MG63 (cell line): ENCODE data around the gene TFRC. TPM values are rescaled to one million over a fixed set of nuclear protein-coding genes. Genes with fewer than 3 reads are reported as not detected.
"Not testable (repeated sequence)": the region's sequence is repeated elsewhere in the genome, so short reads cannot be mapped to it uniquely, and the experiment has no call there.

Experiments used
- DNase-seq: peaks from one replicate; pipeline ENCODE4 v3.0.0-alpha.2; 2020
- H3K27me3 ChIP-seq: fragments of 250-450 bp; sonication (Bioruptor Pico); 2 replicates; pipeline ENCODE4 v1.5.1; 2020; ENCODE audit warnings: mild to moderate bottlenecking, moderate library complexity
- H3K36me3 ChIP-seq: fragments of 250-450 bp; sonication (Bioruptor Pico); 2 replicates; pipeline ENCODE4 v1.5.1; 2020; ENCODE audit warnings: mild to moderate bottlenecking, moderate library complexity
- H3K4me3 ChIP-seq: fragments of 250-450 bp; sonication (Bioruptor Pico); 2 replicates; pipeline ENCODE4 v1.5.1; 2020; ENCODE audit warnings: mild to moderate bottlenecking, moderate library complexity
- H3K9me3 ChIP-seq: fragments of 250-450 bp; sonication (Bioruptor Pico); 2 replicates; pipeline ENCODE4 v1.5.1; 2020; ENCODE audit warnings: mild to moderate bottlenecking, moderate library complexity
- total RNA-seq: library from RNA; depleted of rRNA; stranded (reverse); fragments of >200 nt; shearing (Covaris generic); gene quantifications from 2 replicates; pipeline ENCODE4 v1.2.3, GENCODE V29; 2014; ENCODE audit warnings: low replicate concordance; rRNA removed

TFRC gene
- 49.9 and 59.5 TPM in 2 replicates for total RNA-seq

DNA sequence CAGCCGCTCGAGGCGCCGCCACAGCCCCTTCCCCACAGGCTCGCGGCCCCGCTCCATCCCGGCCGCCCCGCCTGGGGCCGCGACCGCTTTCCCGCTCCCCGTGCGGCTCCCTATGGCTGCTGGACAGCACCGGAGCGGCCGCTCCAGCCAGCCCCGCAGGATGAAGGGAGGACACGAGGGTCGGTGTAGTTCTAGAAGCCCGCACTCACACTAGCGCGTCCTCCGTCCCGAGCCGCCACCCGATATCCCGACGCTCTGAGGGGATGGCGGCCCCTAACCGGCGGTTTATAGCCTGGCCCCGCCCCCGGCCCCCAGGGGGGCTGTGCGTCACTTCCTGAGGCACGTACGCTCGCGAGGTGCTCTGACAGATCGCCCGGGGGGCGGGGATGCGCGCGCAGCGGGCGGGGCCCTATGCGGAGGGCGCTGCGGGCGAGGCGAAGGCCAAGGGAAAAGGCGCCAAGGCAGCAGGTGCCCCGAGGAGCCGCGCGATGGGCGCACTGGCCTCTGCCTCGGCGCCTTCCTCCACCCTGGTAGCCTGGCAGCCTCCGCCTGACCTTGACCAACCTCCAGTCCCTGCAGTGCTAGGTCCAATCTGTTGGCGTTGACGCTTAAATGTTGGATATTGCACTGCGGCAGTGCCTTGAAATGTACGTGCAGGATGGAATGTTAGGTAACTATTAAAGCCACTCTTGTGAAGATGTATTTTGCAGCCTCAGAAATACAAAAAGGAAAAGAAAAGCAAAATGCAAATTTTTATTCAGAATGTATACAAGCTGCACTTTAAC, at the start of gene TFRC:
TFRC (minus strand) TSS at position 257 of the 785 bp plus-strand sequence. CDS start 4,991 bp downstream, outside the sequence.
- Histone ChIP-seq H3K9me3 (no peaks in the 10 kb centered on the region), H3K36me3 (peaks cover 8% of the 10 kb centered on the region), H3K4me3 (peak within 1 kb of the TSS; percentile 84), H3K27me3 (no peaks in the 10 kb centered on the region)
- DNase-seq = peak; percentile 96

DNA sequence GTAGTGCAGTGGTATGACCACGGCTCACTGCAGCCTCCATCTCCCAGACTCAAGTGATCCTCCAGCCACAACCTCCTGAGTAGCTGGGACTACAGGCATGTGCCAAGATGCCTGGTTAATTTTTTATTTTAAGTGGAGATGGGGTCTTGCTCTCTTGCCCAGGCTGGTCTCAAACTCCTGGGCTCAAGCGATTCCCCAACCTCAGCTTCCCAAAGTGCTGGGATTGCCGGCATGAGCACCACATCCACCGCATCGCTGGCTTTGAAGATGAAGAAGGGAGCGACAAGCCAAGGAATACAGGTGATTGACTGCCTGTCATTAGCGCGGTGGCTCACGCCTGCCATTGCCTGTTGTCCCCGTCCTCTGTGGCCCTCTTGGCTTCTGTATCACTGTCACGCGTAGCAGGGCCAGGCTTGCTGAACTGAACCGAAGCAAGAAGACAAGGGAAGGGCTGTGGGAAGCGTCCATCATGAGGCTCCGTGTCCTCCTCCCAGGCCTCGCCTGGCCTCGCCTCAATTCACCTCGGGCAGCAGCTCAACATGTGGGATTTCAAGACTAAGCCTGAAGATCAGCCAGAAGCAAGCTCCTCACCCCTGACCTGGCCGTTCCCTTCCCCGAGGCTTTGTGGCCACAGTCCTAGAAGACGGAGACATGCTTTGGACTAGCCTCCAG, 46.4 kb upstream of the TFRC start:
- Histone ChIP-seq H3K27me3 (no peaks in the 10 kb centered on the region), H3K36me3 (no peaks in the 10 kb centered on the region), H3K9me3 (no peaks in the 10 kb centered on the region), H3K4me3 (no peak overlapping the region)
- DNase-seq = no peak

DNA sequence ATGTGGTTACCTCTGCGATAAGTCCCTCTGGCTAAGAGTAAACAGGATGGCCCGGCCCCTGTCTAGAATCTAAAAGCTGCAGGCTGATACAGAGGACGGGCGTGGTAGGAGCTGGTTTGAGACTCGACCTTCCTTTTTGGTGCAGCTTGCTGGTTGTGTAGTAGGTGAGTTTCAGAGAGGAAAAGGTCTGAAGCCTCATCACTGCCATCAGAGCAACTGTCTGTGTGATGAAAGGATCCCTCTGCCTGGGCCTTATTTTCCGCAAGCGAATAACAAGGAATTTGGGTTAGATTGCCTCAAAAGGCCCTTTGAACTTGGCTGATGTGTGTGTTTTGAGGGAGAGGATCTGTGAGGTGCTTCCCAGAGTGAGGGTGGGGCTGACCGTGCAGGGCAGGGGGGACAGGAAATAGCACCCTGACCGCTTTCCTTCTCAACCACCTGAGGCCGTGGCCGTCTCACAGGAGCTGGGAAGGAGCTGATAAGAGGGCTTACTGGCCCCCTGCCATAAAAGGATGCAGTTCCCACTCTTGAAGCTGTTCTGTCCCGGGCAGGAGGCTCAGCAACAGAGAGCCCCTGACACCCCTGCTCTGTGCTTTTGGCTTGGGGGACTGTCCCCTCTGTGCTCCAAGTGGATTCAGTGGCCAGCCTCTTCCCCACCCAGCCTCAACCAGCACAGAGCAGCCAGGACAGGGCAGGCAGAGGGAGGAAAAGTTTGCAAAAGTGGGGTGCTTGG, 45.6 kb upstream of the TFRC start:
- Histone ChIP-seq H3K27me3 (no peaks in the 10 kb centered on the region), H3K36me3 (no peaks in the 10 kb centered on the region), H3K9me3 (no peaks in the 10 kb centered on the region), H3K4me3 (no peak overlapping the region)
- no peak for DNase-seq

DNA sequence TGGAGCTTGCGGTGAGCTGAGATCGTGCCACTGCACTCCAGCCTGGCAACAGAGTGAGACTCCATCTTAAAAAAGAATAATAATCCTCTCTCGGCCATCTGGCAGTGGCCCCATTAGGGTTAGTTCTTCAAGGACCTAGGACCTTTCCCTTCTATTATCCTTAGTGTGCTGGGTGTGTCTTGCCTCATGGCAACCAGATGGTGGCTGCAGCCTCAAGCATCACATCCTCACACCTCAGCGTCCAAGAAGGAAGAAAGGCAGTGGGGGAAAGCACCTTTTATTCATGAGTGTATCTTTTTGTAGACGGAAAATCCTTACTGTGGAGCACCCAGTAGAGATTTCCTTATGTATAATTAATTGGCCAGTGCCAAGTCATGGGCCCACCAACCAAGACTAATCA, 42.7 kb upstream of the TFRC start:
- Histone ChIP-seq H3K36me3 (no peaks in the 10 kb centered on the region), H3K9me3 (no peaks in the 10 kb centered on the region), H3K27me3 (no peaks in the 10 kb centered on the region), H3K4me3 (no peak overlapping the region)
- no peak for DNase-seq

DNA sequence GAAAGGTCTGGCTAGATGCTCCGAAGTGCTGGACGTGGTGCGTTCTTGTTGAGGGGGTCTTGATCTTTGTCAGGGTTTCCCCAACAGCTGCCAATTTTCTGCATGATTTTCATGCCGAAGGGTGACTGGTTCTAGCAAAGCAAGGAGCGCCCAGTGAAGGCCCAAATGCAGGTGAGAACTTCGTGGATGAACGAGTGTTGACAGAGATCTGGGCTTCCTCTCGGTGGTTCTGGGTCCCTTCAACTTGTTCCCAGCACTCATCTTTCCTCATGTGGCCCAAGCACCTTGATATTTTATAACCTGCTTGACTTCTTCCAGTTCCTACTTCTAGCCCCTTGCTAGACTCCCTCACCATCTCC, 40.8 kb upstream of the TFRC start:
- H3K9me3 ChIP-seq = no peaks in the 10 kb centered on the region
- H3K4me3 ChIP-seq = no peak overlapping the region
- H3K27me3 ChIP-seq = no peaks in the 10 kb centered on the region
- no peak for DNase-seq
- no peaks in the 10 kb centered on the region for H3K36me3 ChIP-seq

DNA sequence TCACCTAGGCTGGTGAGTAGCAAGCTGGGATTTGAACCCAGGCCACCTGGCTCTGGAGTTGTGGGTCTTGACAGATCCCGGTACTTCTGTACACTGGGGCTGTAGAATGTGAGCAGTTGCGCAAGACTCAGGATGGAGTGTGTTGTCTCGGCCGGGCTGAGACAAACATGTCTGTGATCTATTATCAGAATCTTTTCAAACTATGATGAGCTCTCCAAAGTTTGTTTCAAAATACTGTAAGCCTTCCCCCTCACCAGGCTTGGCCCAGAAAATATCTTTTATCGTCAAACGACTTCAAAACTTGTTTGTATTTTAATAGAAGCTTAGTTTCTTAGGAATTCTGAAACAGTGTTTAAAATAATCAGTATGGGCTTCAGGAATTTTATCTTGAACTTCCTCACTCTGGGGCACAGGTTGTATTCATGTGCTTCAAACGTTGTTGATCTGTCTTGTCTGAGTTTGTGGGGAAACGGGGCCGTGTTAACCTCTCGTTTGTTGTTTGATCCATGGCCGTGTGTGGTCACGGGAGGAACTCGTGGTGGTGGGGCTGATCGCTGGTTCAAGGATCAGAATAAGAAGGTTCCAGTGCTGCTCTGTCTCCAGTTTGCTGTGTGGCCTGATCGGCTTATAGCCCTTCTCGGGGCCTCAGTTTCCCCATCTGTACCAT, 40.3 kb upstream of the TFRC start:
- no peaks in the 10 kb centered on the region for H3K36me3 ChIP-seq
- no peaks in the 10 kb centered on the region for H3K9me3 ChIP-seq
- no peak for DNase-seq
- H3K4me3 ChIP-seq = no peak overlapping the region
- H3K27me3 ChIP-seq = no peaks in the 10 kb centered on the region

DNA sequence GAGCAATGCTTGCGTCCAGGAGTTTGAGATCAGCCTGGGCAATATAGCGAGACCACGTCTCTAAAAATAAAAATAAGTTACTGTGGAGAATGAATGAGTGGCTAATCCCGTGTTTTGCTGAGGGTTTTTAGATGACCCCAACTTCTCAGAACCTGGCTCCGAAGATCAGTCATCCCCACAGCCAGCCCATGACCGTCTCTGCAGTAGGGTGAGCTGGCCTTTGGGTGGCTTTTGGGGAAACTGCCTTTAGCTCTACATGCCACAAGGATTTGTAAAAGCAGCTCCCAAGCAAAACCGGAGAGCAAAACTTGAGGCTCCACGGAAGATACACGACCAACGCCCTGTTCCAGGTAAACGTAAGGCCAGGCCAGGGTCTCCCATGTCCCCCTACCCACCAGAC, 39.2 kb upstream of the TFRC start:
- no peak for DNase-seq
- H3K27me3 ChIP-seq = no peaks in the 10 kb centered on the region
- H3K9me3 ChIP-seq = no peaks in the 10 kb centered on the region
- no peaks in the 10 kb centered on the region for H3K36me3 ChIP-seq
- no peak overlapping the region for H3K4me3 ChIP-seq

DNA sequence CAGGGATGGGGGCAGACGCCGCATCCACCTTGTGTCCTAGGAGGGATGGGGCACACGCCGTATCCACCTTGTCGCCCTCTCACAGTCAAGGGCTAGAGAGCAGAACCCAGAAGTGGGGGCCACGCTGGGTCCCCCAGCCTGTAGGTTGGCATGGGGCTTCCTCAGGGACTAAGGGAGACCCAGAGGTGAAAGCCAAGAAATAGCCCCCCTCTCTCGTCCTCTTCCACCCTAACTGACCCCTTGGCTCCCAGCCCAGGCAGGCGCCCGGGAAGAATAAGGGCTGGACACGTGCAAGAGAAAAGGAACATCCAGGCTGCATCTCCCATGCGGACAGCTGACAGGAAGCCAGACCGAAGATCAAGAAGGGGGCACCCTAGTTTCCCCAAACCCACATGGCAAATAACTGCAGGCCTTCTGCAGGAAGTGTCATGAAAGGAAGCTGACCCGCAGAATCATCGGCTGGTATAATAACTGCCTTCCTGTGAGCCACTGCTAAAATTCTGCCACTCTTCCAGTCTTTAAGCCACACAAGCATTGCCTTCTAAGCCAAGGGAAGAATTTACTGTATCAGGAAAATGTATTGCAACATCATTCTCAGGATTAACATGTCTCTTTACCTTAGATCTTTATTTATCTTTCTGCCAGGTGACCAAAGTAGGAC, 38.5 kb upstream of the TFRC start:
- no peak for DNase-seq
- no peaks in the 10 kb centered on the region for H3K36me3 ChIP-seq
- no peaks in the 10 kb centered on the region for H3K27me3 ChIP-seq
- H3K4me3 ChIP-seq = no peak overlapping the region
- H3K9me3 ChIP-seq = no peaks in the 10 kb centered on the region

DNA sequence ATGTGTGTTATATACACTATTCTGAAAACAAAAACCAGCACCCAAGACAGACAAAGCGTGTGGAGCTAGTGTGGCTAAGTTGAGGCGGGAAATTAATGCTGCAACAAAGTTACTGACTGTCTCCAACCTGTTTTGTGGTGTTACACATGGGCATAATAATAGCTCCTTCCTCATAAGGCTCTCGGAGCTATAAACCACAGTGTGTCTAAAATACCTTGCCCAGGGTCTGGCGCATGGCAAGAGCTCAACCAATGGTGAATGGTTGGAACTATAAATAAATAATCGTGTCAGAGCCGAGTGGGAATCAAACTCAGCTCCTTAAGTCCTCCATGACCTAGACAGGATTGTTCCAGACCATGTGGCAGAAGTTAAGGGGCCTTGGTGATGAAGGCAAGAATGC, 35.9 kb upstream of the TFRC start:
- Histone ChIP-seq H3K27me3 (no peaks in the 10 kb centered on the region), H3K4me3 (no peak overlapping the region), H3K36me3 (no peaks in the 10 kb centered on the region), H3K9me3 (no peaks in the 10 kb centered on the region)
- no peak for DNase-seq

DNA sequence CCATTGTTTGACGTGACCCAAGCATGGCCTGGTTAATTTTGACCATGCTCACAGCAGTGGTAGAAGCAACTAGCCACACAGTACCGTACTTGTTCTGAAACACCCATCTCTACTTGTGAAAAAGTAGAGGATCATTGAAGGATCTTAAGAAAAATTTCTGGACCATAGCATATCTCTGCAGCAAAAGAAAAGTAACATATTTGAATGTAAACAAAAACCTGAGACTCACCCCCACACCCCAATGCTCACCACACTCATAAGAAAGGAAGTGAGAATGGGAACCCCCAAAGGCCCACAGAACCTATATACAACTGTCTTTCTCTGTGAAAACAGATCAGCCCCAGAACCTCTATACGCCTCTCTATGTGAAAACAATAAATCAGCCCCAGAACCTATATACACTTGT, 33.8 kb upstream of the TFRC start:
- Histone ChIP-seq H3K4me3 (no peak overlapping the region), H3K9me3 (no peaks in the 10 kb centered on the region), H3K27me3 (no peaks in the 10 kb centered on the region), H3K36me3 (no peaks in the 10 kb centered on the region)
- no peak for DNase-seq

DNA sequence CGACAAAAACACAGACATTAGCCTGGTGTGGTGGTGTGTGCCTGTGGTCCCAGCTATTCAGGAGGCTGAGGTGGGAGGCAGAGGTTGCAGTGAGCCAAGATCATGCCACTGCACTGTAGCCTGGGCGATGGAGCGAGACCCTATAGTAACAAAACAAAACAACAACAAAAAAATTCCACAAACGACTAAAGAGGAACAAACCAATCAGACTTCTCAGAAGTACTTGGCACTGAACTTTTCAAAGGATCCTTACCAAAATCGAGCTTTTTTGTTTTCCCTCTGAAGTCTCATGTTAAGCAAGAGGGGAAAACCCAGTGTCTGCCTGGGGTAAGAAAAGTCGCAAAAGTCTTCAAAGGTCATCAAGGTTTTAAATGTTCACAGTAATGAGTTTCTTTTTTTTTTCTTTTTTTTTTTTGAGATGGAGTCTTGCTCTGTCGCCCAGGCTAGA, 30.1 kb upstream of the TFRC start:
- Histone ChIP-seq H3K9me3 (no peaks in the 10 kb centered on the region), H3K36me3 (no peaks in the 10 kb centered on the region), H3K4me3 (no peak overlapping the region), H3K27me3 (no peaks in the 10 kb centered on the region)
- DNase-seq = no peak

DNA sequence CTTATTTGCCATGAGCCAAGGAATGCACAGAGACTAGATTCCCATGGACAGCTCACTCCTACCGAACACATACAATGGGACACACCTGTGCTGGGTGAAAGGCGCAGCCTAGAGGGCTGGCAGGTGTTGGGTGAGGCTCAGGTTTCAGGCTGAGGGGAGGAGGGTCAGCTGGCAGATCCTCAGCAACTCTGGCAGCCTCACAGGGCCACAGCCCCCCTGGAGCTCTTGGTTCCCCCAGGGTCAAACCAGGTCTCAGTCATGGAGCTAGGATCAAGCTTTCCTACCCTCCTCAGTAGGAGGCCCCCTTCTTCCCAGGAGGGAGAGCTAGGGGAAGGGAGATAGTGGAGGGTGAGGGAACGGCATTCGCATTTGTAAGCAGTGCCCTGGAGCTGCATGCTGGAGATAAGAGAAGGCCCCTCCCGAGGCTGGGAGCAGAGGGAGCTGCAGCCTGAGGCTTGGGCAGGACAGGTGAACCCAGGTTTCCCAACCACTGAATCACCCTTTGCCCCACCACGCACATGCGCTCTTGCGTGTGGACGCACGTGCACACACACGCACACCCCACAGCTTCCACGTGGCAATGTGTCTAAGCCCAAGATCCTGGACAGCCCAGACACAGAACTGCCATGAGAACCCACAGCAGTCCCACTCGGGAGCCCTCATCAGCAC, 26.3 kb upstream of the TFRC start:
- DNase-seq = no peak
- Histone ChIP-seq H3K4me3 (no peak overlapping the region), H3K36me3 (no peaks in the 10 kb centered on the region), H3K27me3 (no peaks in the 10 kb centered on the region), H3K9me3 (no peaks in the 10 kb centered on the region)

DNA sequence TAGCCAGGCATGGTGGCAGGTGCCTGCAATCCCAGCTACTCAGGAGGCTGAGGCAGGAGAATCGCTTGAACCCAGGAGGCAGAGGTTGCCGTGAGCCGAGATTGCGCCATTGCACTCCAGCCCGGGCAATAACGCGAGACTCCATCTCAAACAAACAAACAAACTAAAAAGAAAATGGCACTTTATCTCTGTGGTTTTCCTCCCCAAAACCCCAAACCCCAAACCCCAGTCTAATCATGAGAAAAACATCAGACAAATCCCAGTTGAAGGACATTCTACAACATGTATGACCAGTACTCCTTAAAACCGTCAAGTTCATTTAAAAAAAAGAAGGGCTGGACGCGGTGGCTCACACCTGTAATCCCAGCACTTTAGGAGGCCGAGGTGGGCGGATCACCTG, 22.8 kb upstream of the TFRC start:
- not testable (repeated sequence) for DNase-seq, H3K36me3 ChIP-seq

DNA sequence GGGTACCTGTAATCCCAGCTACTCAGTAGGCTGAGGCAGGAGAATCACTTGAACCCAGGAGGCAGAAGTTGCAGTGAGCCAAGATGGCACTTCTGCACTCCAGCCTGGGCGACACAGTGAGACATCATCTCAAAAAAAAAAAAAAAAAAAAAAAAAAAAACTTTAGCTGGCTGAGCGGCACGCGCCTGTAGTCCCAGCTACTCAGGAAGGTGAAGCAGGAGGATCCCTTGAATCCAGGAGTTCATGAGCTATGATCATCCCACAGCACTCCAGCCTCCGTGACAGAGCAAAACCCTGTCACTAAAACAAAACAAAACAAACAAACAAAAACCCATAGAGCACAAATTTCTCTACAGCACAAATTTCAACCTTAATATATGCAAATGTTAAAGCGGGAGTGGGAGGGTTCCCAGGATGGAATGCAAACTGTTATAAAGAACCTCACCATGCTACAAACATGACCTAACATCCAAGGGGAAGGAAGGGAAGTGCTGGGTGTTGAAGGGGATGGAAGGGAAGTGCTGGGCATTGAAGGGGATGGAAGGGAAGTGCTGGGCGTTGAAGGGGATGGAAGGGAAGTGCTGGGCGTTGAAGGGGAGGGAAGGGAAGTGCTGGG, 16.6 kb upstream of the TFRC start:
- not testable (repeated sequence) for H3K36me3 ChIP-seq, H3K27me3 ChIP-seq, H3K4me3 ChIP-seq, H3K9me3 ChIP-seq, DNase-seq

More for the DNA sequence above, 22.8 kb upstream of the TFRC start:
- H3K27me3 ChIP-seq, H3K9me3 ChIP-seq, H3K4me3 ChIP-seq: not testable (repeated sequence)

DNA sequence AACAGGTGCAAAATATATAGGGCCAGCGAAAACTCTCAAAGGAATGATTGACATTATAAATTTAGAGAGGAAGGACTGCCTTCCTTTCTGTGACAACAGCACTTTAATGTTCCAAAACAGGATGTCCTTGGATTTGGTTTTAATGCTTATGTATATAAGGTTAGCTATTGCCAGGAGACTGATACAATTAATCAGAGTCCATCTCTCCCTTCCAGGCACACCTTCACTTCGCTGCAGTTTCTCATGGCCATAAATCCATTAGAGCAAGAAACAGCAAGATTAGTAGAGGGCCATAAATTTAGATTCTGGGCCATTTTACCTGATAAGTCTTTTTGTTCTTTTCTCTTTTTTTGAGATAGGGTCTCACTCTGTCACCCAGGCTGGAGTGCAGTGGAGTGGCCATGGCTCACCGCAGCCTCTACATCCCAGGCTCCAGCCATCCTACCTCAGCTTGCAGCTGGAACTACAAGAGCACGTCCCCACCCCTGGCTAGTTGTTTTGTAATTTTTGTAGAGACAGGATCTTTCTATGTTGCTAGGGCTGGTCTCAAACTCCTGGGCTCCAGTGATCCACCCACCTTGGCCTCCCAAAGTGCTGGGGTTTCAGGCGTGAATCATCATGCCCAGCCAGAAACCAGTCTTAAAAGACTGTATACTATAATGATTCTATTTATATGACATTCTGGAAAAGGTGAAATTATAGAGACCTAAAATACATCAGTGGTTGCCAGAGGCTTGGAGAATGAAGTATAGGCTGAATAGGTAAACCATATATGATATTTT, 15.7 kb upstream of the TFRC start:
- Histone ChIP-seq H3K9me3 (no peaks in the 10 kb centered on the region), H3K36me3 (no peaks in the 10 kb centered on the region), H3K4me3 (no peak overlapping the region), H3K27me3 (no peaks in the 10 kb centered on the region)
- no peak for DNase-seq
